Suprapubic skin (tissue), 2 donors: ENCODE results near the gene KCNMB1.

Experiments used
- EP300 ChIP-seq: sonication (generic); formaldehyde crosslinking; IDR thresholded peaks from one replicate; pipeline ENCODE4 v1.6.1; 2017; ENCODE audit warnings: antibody characterized with exemption
- POLR2A ChIP-seq, 2 donors: fragments of 450-650 bp; IDR thresholded peaks; one replicate each; pipeline ENCODE4 v1.6.1; 2017; ENCODE audit warnings: antibody characterized with exemption in 2 of 2, mild to moderate bottlenecking in 2 of 2, moderate library complexity in 2 of 2

GRCh38 chr5:170431571-170431970, 42.4 kb upstream of the KCNMB1 start:
- no peak for TF ChIP-seq POLR2A (IDR thresholded peaks at IDR 0.05)
- no peak for TF ChIP-seq EP300
